ENCODE results near the gene AMPD3.

Gene AMPD3

GRCh38 chr11:10461276-10461790 is 6.3 kb downstream of the AMPD3 start:
- TF ChIP-seq, protein P1, sequence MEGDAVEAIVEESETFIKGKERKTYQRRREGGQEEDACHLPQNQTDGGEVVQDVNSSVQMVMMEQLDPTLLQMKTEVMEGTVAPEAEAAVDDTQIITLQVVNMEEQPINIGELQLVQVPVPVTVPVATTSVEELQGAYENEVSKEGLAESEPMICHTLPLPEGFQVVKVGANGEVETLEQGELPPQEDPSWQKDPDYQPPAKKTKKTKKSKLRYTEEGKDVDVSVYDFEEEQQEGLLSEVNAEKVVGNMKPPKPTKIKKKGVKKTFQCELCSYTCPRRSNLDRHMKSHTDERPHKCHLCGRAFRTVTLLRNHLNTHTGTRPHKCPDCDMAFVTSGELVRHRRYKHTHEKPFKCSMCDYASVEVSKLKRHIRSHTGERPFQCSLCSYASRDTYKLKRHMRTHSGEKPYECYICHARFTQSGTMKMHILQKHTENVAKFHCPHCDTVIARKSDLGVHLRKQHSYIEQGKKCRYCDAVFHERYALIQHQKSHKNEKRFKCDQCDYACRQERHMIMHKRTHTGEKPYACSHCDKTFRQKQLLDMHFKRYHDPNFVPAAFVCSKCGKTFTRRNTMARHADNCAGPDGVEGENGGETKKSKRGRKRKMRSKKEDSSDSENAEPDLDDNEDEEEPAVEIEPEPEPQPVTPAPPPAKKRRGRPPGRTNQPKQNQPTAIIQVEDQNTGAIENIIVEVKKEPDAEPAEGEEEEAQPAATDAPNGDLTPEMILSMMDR (IDR thresholded peaks at IDR 0.05; ENCODE audit: extremely low read depth, missing control alignments): no peak
- DNase-seq (ENCODE audit: low spot score): no peak

- TF ChIP-seq, protein P1 (IDR thresholded peaks at IDR 0.05; ENCODE audit: extremely low read depth, missing control alignments): no peak
- DNase-seq (ENCODE audit: low spot score): no peak
Observed at GRCh38 chr11:10462746-10463300, 7.8 kb downstream of the AMPD3 start.

GRCh38 chr11:10473371-10473770 is 18.3 kb downstream of the AMPD3 start:
- no peak for DNase-seq (ENCODE audit: low spot score)
- TF ChIP-seq, protein P1 (IDR thresholded peaks at IDR 0.05; ENCODE audit: extremely low read depth, missing control alignments): no peak

DNA sequence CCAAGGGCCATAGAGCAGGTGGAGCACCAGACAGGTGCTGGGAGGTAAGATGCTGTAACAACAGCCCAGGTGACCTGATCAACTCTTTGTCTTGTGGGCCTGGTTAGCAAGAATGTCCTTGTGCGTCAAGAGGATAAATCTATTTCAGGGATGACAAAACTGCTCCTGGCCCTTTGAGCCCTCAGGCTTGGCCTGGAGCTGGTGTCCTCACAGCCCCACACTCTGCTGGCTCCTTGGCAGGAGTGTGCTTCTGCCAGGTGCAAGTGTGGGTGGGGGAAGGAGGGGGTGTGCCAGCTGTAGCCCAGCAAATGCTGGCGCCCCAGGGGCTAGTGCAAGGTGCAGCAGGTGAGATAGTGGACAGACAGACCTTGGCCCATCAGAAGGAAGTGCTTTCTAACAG is 19.5 kb downstream of the AMPD3 start:
- TF ChIP-seq, protein P1 (IDR thresholded peaks at IDR 0.05; ENCODE audit: extremely low read depth, missing control alignments): no peak
- no peak for DNase-seq (ENCODE audit: low spot score)

- DNase-seq (ENCODE audit: low spot score): no peak
- TF ChIP-seq, protein P1 (IDR thresholded peaks at IDR 0.05; ENCODE audit: extremely low read depth, missing control alignments): no peak
Observed at GRCh38 chr11:10476342-10476741, 21.3 kb downstream of the AMPD3 start.

DNA sequence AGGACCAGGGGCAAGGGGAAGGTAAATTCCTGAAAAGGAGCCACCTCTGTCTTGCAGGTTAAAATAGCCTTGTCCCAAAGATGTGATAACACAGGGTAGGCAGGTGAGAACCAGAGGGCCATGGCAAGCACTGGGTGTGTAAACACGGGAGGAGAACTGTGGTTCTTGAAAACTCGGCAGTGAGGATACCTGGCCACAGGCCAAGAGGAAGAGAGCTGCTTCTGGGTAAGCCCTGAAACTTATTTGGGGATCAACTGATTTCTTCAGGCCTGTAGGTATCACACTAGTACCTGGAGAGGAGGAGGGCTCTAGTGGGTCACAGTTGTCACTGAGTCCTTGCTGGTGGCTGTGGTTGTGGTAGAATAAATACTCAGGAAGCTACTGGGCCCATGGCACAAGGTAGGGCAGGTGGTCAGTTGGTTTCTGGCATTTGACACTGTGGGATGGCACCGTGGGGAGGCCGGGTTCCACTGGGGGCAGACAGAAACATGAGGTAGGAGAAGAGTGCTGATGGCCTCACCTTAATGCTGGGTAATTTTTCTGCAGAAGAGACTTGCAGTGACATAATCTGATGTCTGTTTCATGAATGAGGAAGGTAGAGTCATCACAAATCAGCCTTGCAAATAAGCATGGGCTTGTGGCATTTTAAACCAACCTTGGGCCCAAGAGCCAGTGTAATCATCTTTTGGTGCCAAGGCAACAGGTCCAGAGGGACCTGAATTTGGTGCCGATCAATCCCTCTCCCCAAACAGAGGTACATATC is 22.0 kb downstream of the AMPD3 start:
- TF ChIP-seq, protein P1 (IDR thresholded peaks at IDR 0.05; ENCODE audit: extremely low read depth, missing control alignments): no peak
- no peak for DNase-seq (ENCODE audit: low spot score)

DNA sequence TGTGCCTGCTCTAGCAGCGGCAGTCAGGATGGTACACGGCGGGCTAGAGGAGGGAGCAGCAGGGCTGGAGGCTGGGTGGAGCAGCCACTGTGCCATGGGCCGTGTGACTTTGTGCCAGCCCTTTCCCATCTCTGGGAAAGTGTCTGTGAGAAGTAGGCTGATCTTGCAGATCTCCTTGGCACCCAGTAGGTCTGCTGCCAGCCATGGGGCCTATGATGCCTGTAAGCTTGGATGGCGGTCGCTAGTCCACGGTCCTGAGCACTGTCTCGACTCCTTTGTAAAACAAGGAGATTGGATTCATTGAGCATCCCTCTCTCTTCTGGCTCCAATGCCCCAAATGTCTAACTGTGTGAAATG is 22.6 kb downstream of the AMPD3 start:
- no peak for DNase-seq (ENCODE audit: low spot score)
- TF ChIP-seq, protein P1 (IDR thresholded peaks at IDR 0.05; ENCODE audit: extremely low read depth, missing control alignments): no peak

Measured in GM20000 (cell line).